NOMO-1 (cell line): ENCODE measurements around the gene AK9.

Experiments used
- DNase-seq, 2 experiments: peaks; one replicate each; lab custom pipeline; 2025; ENCODE audit not compliant: unreplicated experiment in 2 of 2; lab: John Stamatoyannopoulos, UW

AK9 gene

GRCh38 chr6:109448615-109449014 lies 242.4 kb downstream of the AK9 start:
- no peak for DNase-seq

DNA sequence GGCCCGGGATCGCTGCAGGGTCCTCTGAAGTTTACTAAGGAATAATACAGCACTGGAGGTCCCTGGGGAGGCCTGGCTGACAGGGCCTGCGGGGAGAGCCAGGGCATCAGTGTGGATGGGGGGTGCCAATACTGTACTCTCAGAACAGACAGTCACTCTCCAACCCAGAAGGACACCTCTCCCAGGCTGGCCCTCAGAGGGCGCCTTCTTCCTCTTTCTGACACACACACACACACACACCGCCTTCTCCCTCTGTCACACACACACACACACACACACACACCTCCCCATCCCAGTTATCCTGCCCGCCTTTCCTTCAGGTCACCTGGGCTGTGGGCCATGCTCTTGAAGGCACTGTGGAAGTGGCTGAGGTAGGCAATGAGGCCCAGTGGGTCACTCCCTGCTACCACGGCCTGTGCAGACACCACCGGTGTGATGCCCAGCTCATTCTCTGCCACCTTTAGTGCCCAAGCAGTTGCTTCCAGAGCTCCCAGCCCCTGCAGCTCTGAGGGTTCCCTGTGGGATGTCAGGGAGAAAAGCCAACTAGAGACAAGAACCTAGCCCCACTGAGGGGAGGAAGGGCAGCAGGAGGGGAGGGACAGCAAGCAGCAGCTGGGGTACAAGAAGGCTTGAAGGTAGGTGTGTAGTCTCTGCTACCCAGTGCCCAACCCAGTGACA lies 243.0 kb downstream of the AK9 start:
- DNase-seq, result no peak

DNA sequence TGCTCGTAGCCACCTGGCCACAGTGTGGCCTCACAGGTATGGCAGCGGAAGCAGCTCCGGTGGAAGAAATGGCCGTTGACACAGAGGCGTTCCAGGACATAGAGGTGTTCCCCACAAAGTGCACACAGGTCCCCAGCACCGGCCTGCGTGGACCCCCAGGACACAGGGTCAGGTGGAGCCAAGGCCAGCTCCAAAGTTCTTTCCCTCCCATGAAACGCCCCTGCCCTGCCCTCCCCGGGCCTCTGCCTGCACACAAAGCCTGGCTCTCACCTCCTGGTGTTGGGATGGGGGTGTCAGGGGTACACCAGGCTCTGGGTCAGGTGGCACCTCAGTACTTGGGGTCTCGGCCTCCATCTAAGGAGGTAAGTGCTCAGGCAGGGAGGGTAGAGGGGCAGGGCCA lies 243.9 kb downstream of the AK9 start:
- DNase-seq, result no peak

DNA sequence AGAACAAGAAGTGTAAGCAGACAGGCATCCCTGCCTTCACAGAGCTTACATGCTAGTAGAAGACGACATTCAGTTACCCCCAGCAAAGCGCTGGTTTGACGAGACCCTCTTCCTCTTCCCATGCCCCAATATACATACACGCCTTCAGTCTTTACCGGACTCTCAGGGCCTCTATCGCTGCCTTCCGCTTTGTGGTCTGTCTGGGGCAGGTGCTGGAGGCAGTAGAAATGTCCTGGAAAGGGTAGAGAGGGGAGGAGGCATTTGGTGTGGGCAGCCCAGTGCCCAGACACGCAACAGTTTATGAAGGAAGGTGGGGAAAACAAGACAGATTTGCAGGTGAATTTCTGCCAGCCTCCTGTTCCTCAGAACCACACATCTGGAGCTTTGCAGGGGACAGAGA lies 244.5 kb downstream of the AK9 start:
- no peak for DNase-seq

DNA sequence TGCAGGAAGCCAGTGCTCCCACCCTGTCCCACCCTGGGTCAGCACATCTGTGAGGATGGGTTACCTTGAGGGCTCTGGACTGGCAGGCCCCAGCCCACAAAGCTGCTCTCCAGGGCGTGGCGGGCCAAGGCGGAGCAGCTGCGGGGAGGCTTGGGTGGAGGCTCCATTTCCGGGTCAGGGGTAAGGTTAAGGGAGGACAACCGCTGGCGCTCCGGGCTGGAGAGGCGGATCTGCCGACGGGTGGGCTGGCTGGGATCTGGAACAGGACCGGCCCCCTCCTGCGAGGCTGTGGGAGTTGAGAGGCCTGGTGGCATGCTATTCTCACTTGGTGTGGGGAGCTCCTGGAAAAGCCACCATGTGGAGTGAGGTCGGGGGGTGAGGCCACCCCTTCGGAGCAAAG lies 244.9 kb downstream of the AK9 start:
- no peak for DNase-seq

DNA sequence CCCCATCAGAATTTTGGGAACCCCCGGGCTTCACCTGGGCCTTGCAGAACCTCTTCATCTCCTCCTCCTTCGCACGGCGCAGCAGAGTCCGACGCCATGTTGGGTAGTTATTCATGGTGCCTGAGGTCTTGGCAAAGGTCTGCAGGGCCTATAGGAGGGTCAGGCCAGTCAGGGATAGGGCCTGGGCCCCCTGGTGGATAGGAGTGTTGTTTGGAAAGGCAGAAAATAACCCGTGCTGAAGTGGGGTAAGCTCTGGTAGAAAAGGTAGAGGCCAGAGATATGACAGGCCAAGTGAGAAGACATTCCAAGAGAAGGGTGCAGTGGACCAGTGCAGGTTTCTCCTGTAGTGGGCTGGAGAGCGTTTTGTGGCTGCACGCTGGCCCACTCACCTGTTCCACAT lies 245.6 kb downstream of the AK9 start:
- DNase-seq, result no peak

GRCh38 chr6:109443425-109443950 lies 247.5 kb downstream of the AK9 start:
- DNase-seq, result no peak
